DND-41 (cell line): ENCODE data around the gene PDGFRA.

ENCODE experiments used
- CTCF ChIP-seq: IDR thresholded peaks from 2 replicates; pipeline ENCODE4 v1.5.1; 2012; ENCODE audit warnings: borderline replicate concordance, low read length, moderate library complexity, mild to moderate bottlenecking; ENCODE audit not compliant: poor library complexity, severe bottlenecking; ENCODE audit errors: extremely low read depth
- EZH2 ChIP-seq: IDR thresholded peaks from 3 replicates; pipeline ENCODE4 v1.6.1; 2012; ENCODE audit warnings: borderline replicate concordance, low read depth, mild to moderate bottlenecking, moderate library complexity, low read length, inconsistent platforms; ENCODE audit not compliant: severe bottlenecking

GRCh38 chr4:54224996-54225597 lies 4.0 kb upstream of the PDGFRA start:
- TF ChIP-seq CTCF: no peak
- no peak for TF ChIP-seq EZH2
